Endothelial cell of umbilical vein (primary cell): ENCODE measurements around the gene UPP2.

Source experiments
- EZH2 ChIP-seq: IDR thresholded peaks from 2 replicates; pipeline ENCODE4 v1.6.1; 2012; ENCODE audit warnings: borderline replicate concordance, low read depth, mild to moderate bottlenecking, moderate library complexity, low read length, inconsistent platforms; ENCODE audit not compliant: severe bottlenecking
- GATA2 ChIP-seq: IDR thresholded peaks from 2 replicates; pipeline ENCODE4 v1.7.0; 2011; ENCODE audit warnings: low read depth, mild to moderate bottlenecking, moderate library complexity, mixed read lengths, low read length; ENCODE audit not compliant: insufficient read length, insufficient read depth
- JUN ChIP-seq: IDR thresholded peaks from 2 replicates; pipeline ENCODE4 v1.6.1; 2011; ENCODE audit warnings: borderline replicate concordance, low read depth; ENCODE audit not compliant: insufficient read length, insufficient read depth
- POLR2A ChIP-seq: IDR thresholded peaks from 2 replicates; pipeline ENCODE4 v1.6.1; 2012; ENCODE audit warnings: low read depth, mild to moderate bottlenecking, control low read depth, low read length
- POLR2AphosphoS5 ChIP-seq: IDR thresholded peaks from 2 replicates; pipeline ENCODE4 v1.6.1; 2012; ENCODE audit warnings: low read depth, mild to moderate bottlenecking, control low read depth, low read length, moderate library complexity; ENCODE audit not compliant: insufficient read depth
- TF ChIP-seq, protein P1 (sequence below), 2 donors: IDR thresholded peaks; 1 replicate in 1 of 2; 2 replicates in 1 of 2; pipeline ENCODE4 v1.5.1; 2011; ENCODE audit warnings: low read length in 2 of 2, mild to moderate bottlenecking in 2 of 2, moderate library complexity in 2 of 2, control low read depth in 1 of 2, inconsistent platforms in 1 of 2, low read depth in 1 of 2; ENCODE audit not compliant: insufficient read depth in 1 of 2; ENCODE audit errors: extremely low read depth in 1 of 2
- TF ChIP-seq, protein P2 (sequence below): IDR thresholded peaks from 2 replicates; pipeline ENCODE4 v1.6.1; 2011; ENCODE audit not compliant: insufficient read depth, insufficient read length

DNA sequence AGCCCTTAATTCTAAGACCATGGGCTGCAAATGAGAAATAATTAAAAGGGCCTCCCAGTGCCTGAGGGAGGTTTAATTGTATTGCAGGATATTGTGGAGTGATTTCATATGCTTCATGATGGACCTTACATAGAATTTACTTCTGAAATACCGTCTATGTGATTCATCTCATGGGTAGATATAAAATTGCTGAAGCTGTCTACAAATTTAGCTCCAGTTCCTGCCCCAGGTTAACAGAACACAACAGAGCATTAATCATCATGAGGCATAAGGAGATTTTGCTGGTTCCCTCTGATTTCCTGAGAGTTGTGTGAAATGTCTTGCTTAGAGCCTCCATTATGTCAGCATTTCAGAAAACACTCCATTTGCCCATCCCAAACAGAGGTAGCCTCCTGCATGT is 770 bp downstream of the UPP2 start:
- TF ChIP-seq GATA2 (no peak), POLR2AphosphoS5 (no peak), EZH2 (no peak), POLR2A (no peak), JUN (no peak)
- TF ChIP-seq, protein P1, sequence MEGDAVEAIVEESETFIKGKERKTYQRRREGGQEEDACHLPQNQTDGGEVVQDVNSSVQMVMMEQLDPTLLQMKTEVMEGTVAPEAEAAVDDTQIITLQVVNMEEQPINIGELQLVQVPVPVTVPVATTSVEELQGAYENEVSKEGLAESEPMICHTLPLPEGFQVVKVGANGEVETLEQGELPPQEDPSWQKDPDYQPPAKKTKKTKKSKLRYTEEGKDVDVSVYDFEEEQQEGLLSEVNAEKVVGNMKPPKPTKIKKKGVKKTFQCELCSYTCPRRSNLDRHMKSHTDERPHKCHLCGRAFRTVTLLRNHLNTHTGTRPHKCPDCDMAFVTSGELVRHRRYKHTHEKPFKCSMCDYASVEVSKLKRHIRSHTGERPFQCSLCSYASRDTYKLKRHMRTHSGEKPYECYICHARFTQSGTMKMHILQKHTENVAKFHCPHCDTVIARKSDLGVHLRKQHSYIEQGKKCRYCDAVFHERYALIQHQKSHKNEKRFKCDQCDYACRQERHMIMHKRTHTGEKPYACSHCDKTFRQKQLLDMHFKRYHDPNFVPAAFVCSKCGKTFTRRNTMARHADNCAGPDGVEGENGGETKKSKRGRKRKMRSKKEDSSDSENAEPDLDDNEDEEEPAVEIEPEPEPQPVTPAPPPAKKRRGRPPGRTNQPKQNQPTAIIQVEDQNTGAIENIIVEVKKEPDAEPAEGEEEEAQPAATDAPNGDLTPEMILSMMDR (IDR thresholded peaks at IDR 0.05; ENCODE audit: extremely low read depth in 1 of 2, insufficient read depth in 1 of 2, low read depth in 1 of 2, low read length in 2 of 2): no peak
- TF ChIP-seq, protein P2, sequence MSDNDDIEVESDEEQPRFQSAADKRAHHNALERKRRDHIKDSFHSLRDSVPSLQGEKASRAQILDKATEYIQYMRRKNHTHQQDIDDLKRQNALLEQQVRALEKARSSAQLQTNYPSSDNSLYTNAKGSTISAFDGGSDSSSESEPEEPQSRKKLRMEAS: no peak
